Epithelial cell of esophagus (primary cell): Measurements from ENCODE around the gene RILPL1.

ENCODE experiments used
- DNase-seq: peaks from one replicate; pipeline ENCODE4 v3.0.0; 2010; ENCODE audit warnings: low read depth
- H3K4me3 ChIP-seq: 2 replicates; pipeline ENCODE4 v1.5.1; 2011; ENCODE audit warnings: mild to moderate bottlenecking, low read length, control low read depth
- TF ChIP-seq, protein P1 (sequence below): IDR thresholded peaks from 2 replicates; pipeline ENCODE4 v1.5.1; 2011; ENCODE audit warnings: low read depth, mild to moderate bottlenecking, low read length, control low read depth, inconsistent platforms; ENCODE audit not compliant: insufficient read depth; ENCODE audit errors: missing control alignments

RILPL1 gene

GRCh38 chr12:123528858-123529257 lies 4.7 kb downstream of the RILPL1 start:
- DNase-seq, result no peak
- TF ChIP-seq, protein P1, sequence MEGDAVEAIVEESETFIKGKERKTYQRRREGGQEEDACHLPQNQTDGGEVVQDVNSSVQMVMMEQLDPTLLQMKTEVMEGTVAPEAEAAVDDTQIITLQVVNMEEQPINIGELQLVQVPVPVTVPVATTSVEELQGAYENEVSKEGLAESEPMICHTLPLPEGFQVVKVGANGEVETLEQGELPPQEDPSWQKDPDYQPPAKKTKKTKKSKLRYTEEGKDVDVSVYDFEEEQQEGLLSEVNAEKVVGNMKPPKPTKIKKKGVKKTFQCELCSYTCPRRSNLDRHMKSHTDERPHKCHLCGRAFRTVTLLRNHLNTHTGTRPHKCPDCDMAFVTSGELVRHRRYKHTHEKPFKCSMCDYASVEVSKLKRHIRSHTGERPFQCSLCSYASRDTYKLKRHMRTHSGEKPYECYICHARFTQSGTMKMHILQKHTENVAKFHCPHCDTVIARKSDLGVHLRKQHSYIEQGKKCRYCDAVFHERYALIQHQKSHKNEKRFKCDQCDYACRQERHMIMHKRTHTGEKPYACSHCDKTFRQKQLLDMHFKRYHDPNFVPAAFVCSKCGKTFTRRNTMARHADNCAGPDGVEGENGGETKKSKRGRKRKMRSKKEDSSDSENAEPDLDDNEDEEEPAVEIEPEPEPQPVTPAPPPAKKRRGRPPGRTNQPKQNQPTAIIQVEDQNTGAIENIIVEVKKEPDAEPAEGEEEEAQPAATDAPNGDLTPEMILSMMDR, result no peak
- H3K4me3 ChIP-seq, result no peak overlapping the region

DNA sequence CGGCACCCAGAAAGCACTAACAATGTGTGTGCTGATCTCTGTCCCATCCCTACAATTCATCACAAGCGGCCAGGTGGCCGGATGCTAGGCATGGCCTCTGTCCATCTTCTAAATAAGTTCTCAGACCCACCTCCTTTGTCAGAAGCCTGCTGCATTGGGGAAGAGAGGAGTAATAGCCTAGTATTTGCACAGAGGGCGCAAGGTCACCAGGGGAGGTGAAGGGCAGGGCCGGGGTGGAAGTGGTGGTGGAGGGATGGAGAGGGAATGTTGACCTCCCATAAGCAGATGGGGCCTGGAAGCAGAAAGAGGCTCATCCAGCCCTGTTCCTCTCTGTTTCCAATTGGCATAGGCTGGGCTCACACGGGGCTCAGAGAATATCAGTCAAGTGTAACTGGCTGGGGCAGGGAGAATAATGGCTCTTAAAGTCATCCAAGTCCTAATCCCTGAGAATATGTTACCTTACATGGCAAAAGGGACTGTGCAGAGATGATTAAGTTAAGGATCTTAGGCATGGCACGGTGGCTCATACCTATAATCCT lies 6.9 kb downstream of the RILPL1 start:
- TF ChIP-seq, protein P1, result no peak
- no peak for DNase-seq
- no peak overlapping the region for H3K4me3 ChIP-seq

DNA sequence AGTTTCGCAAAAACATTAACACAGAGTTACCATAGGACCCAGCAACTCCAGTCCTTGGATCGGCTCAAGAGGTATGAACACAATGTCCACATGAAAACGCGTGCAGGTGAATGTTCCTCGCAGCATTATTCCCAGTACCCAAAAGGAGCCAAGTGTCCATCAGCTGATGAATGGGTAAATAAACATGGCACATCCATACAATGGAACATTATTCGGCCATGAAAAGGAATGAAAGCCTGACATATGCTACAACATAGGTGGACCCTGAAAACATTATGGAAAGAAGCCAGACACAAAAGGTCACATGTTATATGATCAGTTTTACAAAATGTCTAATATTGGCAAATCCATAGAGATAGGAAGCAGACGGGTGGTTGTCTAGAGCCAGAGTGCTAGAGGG lies 9.1 kb downstream of the RILPL1 start:
- H3K4me3 ChIP-seq, result no peak overlapping the region
- no peak for DNase-seq
- TF ChIP-seq, protein P1, result no peak

DNA sequence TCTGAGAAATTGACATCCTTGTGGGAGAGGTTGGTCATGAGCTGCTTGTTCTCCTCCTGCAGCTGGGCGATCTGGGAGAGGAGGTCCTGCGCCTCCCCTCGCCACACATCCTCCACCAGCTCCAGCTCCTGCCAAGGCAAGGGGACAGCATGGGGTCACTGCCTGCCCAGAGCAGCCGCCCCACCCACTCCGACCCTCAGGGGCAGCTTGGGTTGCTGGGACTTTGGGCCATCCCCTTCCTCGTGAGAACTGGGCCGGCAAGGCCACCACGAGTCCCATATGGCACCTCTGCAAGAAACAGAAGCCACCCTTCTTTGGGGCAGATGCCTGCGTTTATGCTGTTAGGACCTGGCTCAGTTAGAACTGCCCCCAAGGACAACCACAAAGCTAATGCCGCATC lies 10.0 kb downstream of the RILPL1 start:
- TF ChIP-seq, protein P1, result no peak
- no peak overlapping the region for H3K4me3 ChIP-seq
- no peak for DNase-seq

DNA sequence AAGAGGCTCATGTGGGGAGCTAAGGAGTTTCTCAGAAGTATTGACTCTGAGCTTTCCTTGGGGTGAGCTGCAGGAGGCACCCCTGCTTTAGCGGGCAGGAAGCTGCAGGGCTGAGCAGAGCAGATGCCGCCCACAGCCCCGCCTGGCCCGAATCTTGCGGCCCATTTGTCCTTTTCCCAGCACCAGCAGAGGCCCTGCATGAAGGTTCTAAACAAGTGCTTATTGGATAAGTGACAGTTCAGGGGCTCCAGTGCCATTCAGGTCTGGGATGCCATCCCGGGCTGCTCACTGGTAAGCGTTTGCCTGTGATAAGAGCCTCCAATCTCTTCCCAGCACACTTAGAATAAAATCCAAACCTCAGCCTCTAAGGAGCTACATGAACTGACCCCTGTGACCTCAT lies 11.4 kb downstream of the RILPL1 start:
- TF ChIP-seq, protein P1, result no peak
- no peak overlapping the region for H3K4me3 ChIP-seq
- no peak for DNase-seq

DNA sequence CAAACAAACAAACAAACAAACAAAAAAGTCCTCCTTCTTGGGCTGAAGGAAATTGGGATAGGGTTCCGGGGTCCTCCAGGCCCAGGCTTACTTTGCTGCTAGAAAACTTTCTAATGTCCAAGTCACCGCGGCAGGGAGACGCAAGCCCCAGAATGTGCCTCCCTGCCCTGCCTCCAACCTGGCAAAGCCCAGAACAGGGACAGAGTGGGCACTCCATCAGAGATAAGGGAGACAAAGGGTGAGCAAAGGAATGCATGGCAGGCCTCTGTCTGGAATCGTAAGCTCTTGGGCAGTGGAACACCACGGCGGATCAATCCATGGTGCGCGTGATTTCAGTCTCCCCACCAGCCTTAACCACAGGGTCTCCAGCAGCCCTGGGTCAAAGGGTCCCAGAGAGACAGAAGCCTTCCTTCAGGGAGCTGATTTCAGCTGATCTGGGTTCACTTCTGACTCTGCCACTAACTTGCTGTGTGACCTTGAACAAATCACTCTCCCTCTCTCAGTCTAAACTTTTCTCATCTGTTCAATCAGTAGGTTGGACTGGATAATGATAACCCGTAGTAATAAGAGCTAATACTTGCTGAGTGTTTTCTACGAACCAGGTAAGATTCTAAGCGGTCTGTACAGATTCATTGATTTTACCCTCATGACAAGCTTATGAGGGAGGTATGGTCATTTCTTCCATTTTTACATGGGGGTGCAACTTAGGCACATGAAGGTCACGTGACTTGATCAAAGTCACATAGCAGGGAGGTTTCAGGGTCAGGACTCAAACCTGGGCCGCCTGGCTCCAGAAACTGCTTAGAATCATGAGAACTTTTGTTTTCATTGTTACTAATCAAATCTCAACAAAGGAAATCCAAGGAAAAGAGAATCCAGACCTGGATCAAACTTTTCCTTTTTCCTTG lies 12.7 kb downstream of the RILPL1 start:
- TF ChIP-seq, protein P1, result no peak
- no peak for DNase-seq
- H3K4me3 ChIP-seq, result no peak overlapping the region
